Measurements from ENCODE around the gene COL26A1. TPM values are rescaled to one million over a fixed set of nuclear protein-coding genes. Genes with fewer than 3 reads are reported as not detected.

Gene COL26A1
- polyA plus RNA-seq, 1 donor from 2014 or later = 36.6 TPM

GRCh38 chr7:101486433-101487104 is 123.9 kb downstream of the COL26A1 start:
- no peak overlapping the region for H3K4me3 ChIP-seq (ENCODE audit: low read length)
- H3K79me2 ChIP-seq (replicated peaks; ENCODE audit: insufficient read depth, low read length) = no peaks in the 10 kb centered on the region
- no peaks in the 10 kb centered on the region for H3F3A ChIP-seq (ENCODE audit: insufficient read depth, low read length, poor library complexity, severe bottlenecking)
- H3K9me2 ChIP-seq (ENCODE audit: insufficient read depth, low read length) = no peaks in the 10 kb centered on the region
- no peaks in the 10 kb centered on the region for H3K9me3 ChIP-seq (ENCODE audit: low read length)
- H3K27me3 ChIP-seq (ENCODE audit: insufficient read depth, low read depth, low read length) = no peaks in the 10 kb centered on the region
- no peak for TF ChIP-seq MXI1 (conservative IDR thresholded peaks at IDR 0.05; ENCODE audit: poor library complexity, severe bottlenecking)
- TF ChIP-seq, protein P1, sequence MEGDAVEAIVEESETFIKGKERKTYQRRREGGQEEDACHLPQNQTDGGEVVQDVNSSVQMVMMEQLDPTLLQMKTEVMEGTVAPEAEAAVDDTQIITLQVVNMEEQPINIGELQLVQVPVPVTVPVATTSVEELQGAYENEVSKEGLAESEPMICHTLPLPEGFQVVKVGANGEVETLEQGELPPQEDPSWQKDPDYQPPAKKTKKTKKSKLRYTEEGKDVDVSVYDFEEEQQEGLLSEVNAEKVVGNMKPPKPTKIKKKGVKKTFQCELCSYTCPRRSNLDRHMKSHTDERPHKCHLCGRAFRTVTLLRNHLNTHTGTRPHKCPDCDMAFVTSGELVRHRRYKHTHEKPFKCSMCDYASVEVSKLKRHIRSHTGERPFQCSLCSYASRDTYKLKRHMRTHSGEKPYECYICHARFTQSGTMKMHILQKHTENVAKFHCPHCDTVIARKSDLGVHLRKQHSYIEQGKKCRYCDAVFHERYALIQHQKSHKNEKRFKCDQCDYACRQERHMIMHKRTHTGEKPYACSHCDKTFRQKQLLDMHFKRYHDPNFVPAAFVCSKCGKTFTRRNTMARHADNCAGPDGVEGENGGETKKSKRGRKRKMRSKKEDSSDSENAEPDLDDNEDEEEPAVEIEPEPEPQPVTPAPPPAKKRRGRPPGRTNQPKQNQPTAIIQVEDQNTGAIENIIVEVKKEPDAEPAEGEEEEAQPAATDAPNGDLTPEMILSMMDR (IDR thresholded peaks at IDR 0.05; ENCODE audit: poor library complexity, severe bottlenecking) = no peak
- no peak for TF ChIP-seq TAF1 (IDR thresholded peaks at IDR 0.05; ENCODE audit: low read depth)
- no peak for TF ChIP-seq POLR2AphosphoS5 (IDR thresholded peaks at IDR 0.05)
- TF ChIP-seq EP300 (conservative IDR thresholded peaks at IDR 0.05; ENCODE audit: poor library complexity, severe bottlenecking) = no peak
- TF ChIP-seq SMC3 (conservative IDR thresholded peaks at IDR 0.05; ENCODE audit: poor library complexity) = no peak
- TF ChIP-seq, protein P2, sequence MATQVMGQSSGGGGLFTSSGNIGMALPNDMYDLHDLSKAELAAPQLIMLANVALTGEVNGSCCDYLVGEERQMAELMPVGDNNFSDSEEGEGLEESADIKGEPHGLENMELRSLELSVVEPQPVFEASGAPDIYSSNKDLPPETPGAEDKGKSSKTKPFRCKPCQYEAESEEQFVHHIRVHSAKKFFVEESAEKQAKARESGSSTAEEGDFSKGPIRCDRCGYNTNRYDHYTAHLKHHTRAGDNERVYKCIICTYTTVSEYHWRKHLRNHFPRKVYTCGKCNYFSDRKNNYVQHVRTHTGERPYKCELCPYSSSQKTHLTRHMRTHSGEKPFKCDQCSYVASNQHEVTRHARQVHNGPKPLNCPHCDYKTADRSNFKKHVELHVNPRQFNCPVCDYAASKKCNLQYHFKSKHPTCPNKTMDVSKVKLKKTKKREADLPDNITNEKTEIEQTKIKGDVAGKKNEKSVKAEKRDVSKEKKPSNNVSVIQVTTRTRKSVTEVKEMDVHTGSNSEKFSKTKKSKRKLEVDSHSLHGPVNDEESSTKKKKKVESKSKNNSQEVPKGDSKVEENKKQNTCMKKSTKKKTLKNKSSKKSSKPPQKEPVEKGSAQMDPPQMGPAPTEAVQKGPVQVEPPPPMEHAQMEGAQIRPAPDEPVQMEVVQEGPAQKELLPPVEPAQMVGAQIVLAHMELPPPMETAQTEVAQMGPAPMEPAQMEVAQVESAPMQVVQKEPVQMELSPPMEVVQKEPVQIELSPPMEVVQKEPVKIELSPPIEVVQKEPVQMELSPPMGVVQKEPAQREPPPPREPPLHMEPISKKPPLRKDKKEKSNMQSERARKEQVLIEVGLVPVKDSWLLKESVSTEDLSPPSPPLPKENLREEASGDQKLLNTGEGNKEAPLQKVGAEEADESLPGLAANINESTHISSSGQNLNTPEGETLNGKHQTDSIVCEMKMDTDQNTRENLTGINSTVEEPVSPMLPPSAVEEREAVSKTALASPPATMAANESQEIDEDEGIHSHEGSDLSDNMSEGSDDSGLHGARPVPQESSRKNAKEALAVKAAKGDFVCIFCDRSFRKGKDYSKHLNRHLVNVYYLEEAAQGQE (IDR thresholded peaks at IDR 0.05; ENCODE audit: borderline replicate concordance) = no peak
- TF ChIP-seq RAD21 (conservative IDR thresholded peaks at IDR 0.05) = no peak
- no peak for TF ChIP-seq EZH2 (IDR thresholded peaks at IDR 0.05; ENCODE audit: borderline replicate concordance, insufficient read depth, low read length, poor library complexity, severe bottlenecking)
- no peak overlapping the region for H3K27ac ChIP-seq (ENCODE audit: low read length)
- H4K20me1 ChIP-seq (ENCODE audit: insufficient read depth) = no peaks in the 10 kb centered on the region
- H3K9ac ChIP-seq (ENCODE audit: low read length) = no peak overlapping the region
- no peak overlapping the region for H3K4me2 ChIP-seq (ENCODE audit: low read length)
- no peak overlapping the region for H2AFZ ChIP-seq (ENCODE audit: low read depth, low read length)
- H3K36me3 ChIP-seq (ENCODE audit: insufficient read depth, low read length) = no peaks in the 10 kb centered on the region

- H3K79me2 ChIP-seq (replicated peaks; ENCODE audit: insufficient read depth, low read length) = no peaks in the 10 kb centered on the region
- H3K4me2 ChIP-seq (ENCODE audit: low read length) = no peak overlapping the region
- TF ChIP-seq SMC3 (conservative IDR thresholded peaks at IDR 0.05; ENCODE audit: poor library complexity) = no peak
- TF ChIP-seq, protein P1 (IDR thresholded peaks at IDR 0.05; ENCODE audit: poor library complexity, severe bottlenecking) = no peak
- TF ChIP-seq RAD21 (conservative IDR thresholded peaks at IDR 0.05) = no peak
- TF ChIP-seq EP300 (conservative IDR thresholded peaks at IDR 0.05; ENCODE audit: poor library complexity, severe bottlenecking) = no peak
- no peak for TF ChIP-seq MXI1 (conservative IDR thresholded peaks at IDR 0.05; ENCODE audit: poor library complexity, severe bottlenecking)
- no peak for TF ChIP-seq POLR2AphosphoS5 (IDR thresholded peaks at IDR 0.05)
- no peak for TF ChIP-seq EZH2 (IDR thresholded peaks at IDR 0.05; ENCODE audit: borderline replicate concordance, insufficient read depth, low read length, poor library complexity, severe bottlenecking)
- no peak for TF ChIP-seq TAF1 (IDR thresholded peaks at IDR 0.05; ENCODE audit: low read depth)
- TF ChIP-seq, protein P2 (IDR thresholded peaks at IDR 0.05; ENCODE audit: borderline replicate concordance) = no peak
- H3K9me3 ChIP-seq (ENCODE audit: low read length) = no peaks in the 10 kb centered on the region
- no peak overlapping the region for H2AFZ ChIP-seq (ENCODE audit: low read depth, low read length)
- H3K27ac ChIP-seq (ENCODE audit: low read length) = no peak overlapping the region
- no peaks in the 10 kb centered on the region for H3K36me3 ChIP-seq (ENCODE audit: insufficient read depth, low read length)
- H3K9ac ChIP-seq (ENCODE audit: low read length) = no peak overlapping the region
- no peaks in the 10 kb centered on the region for H3K9me2 ChIP-seq (ENCODE audit: insufficient read depth, low read length)
- no peaks in the 10 kb centered on the region for H3K27me3 ChIP-seq (ENCODE audit: insufficient read depth, low read depth, low read length)
- H3F3A ChIP-seq (ENCODE audit: insufficient read depth, low read length, poor library complexity, severe bottlenecking) = no peaks in the 10 kb centered on the region
- no peak overlapping the region for H3K4me3 ChIP-seq (ENCODE audit: low read length)
- no peaks in the 10 kb centered on the region for H4K20me1 ChIP-seq (ENCODE audit: insufficient read depth)
Measured at GRCh38 chr7:101487105-101487458, 124.4 kb downstream of the COL26A1 start.

Data from neural cell (in vitro differentiated cells).